CD4-positive, alpha-beta T cell treated with Interleukin-4 for 1 hour (primary cell): ENCODE data around the gene COL6A3.

Source experiments
- DNase-seq, 2 donors: peaks; one replicate each; pipeline ENCODE4 v3.0.0-alpha.2; 2020 to 2022

COL6A3 gene

DNA sequence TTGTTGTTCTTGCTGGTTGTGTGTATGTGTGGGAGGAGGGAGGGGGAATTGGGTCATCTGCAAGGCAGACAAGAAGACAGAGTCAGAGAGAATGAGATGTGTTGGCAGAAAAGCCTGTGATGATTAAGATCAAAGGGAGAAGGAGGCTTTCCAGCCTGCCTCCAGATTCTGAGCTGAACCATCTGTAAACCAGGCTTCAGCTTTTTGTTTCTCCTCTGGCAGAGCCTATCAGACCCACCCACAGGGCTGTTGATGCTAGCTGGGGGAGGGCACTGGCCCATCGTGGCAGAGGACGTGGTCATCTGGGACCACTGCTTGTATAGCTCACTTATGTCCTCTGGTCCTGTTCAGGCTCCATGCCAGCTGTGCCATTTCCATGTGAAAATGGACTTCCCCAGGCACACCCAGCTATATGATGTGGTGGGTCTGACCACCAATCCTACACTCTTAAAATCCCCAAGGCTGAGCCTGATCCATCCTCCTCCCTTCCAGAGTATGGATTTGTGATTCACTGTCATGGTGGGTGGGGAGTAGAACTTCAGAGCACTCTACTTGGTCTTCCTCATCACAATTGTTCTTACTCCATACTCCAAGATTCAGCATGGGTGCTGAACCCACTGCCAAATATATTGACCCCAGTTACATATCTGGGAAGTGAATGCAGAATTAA is 27.8 kb upstream of the COL6A3 start:
- DNase-seq = peak in 1 of 2 donors; percentile 15

DNA sequence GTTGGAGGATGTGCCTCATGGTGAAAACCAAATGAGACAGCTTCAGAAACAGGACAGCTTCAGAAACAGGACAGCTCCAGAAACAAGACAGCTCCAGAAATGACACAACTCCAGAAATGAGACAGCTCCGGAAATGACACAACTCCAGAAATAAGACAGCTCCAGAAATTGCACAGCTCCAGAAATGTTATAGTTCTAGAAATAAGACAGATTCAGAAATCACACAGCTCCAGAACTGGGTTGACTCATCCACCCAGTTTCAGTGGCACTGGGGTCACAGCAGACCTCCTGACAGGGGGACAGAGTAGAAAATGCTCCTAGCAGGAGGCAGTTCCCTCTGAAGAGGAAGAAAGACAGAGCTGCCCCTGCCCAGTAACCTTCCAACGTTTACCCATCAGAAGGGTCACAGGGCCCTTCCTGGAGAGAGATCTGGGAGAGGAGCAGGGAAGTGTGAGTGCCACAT is 26.9 kb upstream of the COL6A3 start:
- DNase-seq = no peak

DNA sequence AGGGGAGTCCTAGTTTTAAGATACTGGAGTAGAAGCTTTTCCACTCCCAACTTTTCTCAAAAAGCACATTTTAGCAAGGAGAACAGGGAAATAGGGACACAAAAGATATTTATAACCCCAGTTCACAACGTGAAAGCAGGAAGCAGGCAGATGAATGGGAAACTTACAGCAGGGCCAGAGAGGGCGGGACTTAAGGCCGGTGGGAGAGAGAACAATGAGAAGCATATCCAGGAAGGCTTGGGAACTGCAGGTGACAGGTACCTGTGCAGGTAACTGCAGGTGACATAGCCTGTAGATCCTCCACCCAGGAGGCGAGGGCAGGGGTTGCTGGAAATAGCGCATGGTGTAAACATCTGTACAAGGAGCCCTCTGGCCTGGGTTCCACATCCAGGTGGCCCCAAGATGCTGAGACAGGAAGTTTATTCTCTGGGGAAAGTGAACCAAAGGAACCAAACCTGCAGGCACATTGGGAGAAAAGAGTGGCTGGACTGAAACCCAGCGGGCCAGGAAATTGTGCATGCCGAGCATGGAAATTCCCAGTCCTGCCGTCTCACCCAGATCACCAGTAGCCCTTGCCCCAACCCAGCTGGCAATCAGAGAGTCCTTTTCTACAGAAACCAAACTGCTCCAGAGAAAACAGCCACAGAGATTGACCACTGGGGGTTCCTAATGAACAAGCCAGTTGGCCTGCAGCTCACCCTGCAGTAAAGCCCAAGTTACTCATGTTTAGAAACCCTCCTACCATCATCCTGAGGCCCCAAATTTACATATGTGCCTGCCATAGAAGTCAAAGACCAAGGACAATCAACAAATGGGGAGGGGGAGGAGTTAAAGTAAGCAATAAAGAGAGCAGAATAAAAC is 24.3 kb upstream of the COL6A3 start:
- no peak for DNase-seq

DNA sequence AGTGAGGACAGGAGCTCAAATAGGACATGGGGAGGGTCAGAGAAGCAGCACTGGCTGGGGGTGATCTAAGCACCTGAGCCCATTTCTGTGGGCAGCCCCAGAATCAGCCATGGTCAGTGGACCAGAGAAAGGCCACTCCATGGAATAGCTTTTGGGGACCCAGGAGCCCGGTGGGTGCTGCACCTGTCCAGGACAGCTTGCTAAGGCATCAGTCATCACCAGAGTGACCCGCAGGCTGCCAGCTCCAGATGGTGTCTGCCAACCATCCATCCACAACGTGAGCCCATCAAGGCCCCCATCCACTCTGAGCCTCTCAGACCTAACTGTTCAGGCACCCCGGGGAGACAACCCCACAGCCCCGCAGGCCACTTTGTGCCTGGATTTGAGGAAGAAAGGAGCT is 23.6 kb upstream of the COL6A3 start:
- DNase-seq = no peak

DNA sequence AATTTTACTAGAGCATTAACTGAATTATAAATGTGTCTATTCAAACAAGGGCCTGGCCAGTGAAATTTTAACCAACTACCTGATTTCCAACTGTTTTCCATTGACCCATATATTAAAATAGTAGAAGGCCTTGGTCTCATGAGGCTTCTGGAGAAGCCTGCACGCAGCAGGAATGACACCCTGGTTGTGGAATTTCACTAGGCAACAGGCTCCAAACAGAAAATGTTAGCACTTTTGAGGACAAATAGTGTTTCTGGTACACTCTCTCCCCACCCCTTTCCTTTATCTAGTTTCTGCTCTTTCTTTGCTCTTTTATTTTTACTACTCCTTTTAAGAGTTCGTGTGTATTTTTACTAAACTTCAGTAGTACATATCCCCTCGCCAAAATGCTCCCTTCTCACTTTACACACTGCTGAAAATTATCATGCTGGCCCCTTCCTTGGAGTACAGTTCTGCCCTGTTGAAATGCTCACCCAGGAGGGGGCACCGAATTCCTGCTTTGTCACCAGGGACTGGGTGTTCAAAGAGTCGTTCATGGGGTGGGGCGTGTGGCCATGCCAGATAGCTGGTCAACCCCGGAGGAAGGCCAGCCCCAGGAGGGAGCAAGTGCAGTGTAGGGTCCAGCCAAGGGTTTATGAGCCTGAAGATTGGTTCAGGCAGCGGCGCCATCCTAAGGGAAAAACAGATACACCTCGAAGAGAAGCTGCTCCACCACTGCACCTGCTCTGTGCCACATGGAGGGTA is 22.1 kb upstream of the COL6A3 start:
- DNase-seq = no peak

DNA sequence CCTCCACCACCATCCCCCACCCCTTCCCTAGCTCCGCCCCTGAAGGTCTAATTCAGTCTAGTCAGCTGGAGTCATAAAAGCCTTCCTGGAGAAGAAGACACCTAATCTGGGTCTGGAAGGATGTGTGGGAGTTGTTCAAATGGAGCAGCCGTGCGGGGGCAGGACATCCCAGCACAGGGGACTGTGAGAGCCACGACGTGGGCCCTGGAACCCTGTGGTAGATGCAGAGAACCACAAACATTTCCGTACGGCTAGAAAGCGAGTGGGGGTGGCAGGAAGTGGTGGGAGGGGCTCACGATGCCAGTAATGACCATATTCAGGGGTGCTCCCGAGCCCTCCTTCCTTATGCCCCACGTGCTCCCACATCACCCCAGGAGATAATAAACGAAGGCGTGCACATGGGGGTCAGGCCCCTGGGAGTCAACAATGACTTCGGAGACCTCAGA is 20.9 kb upstream of the COL6A3 start:
- DNase-seq = peak; percentile 58 to 74

DNA sequence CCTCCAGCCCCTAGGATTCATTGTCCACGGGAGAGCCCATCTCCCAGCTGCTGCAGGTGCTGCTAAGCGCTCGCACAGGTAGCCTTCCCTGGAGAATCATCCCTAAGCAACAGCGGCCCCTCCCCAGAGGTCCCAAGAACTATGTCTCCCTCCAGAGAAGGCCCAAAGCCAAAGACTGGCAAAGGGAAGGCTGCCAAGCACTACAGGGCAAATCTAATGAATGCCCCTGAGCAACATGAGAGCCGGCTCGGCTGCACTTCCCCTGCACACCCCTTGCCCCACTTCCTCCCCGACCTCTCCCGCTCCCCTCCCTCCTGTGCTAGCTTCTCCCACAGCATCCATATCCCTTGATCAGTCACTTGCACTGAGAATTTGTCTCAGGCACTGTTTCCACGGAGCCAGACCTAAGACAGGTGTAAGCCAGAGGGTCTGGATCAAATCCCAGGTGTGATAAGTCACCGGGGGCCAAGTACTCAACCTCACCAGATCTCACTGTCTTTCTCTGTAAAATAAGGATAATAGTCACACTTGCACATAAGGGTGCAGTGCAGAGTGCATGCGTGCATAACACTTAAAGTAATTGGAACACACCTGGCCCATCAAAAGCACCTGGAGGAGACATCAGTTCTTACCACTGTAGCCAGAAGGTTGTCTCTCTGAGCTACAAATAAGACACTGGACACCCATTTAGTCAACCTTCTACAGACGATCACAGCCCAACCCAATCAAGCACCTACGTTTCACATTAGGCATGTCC is 20.1 kb upstream of the COL6A3 start:
- DNase-seq = no peak

DNA sequence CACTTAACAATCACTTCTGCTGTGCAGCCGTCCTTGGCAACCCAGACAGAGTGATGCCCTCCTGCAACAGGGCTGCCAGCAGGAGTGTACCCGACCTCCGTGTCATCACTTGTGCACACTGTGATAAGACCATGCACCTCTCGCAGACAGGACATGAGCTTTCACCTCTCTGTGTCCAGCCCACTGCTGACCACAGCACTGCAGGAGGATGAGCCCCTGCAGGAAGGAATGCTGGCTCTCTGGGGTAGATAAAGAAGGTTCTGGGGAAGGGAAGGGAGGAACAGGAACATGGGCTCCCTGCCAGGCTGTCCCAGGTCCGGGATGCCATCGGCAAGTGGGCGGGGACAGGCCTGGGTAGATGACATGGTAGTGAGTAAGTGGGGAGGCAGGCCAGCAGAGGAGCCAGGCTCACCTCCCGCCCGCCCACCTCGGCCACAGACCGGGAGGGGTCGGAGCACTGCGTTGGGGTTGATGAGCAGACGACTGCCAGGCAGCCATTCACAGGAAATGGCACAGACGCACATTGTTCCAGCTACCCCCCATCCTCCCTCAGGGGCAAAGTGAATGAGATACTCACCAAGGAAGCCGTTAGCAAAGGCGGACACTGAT is 18.6 kb upstream of the COL6A3 start:
- peak; percentile 61 to 68 for DNase-seq

DNA sequence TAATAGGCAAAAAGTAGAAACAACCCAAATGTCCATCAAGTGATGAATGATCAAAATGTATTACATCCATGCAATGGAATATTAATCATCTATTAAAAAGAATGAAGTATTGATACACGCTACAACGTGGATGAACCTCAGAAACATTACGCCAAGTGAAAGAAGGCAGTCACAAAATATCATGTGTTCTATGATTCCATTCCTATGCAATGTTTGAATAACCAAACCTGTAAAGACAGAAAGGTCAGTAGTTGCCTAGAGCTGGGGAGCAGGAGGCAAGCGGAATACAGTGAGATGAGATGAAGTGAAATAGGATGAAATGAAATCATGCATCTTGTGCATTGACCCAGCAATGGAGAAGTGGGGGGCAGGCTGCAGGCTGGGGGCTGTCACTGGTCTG is 17.9 kb upstream of the COL6A3 start:
- DNase-seq = no peak

DNA sequence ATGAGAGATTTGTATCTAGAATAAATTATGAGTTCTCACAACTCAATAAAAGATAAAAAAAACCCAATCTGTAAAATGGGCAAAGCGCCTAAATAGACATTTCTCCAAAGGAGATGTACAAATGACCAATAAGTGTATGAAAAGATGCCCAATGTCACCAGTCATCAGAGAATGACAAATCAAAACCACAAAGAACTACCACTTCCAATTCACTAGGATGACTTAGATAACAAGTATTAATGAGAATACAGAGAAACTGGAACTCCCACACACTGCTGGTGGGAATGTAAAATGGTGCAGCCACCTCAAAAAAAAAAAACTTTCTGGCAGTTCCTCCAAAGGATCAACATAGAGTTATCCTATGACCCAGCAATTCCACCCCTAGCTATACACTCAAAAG is 17.4 kb upstream of the COL6A3 start:
- no peak for DNase-seq

DNA sequence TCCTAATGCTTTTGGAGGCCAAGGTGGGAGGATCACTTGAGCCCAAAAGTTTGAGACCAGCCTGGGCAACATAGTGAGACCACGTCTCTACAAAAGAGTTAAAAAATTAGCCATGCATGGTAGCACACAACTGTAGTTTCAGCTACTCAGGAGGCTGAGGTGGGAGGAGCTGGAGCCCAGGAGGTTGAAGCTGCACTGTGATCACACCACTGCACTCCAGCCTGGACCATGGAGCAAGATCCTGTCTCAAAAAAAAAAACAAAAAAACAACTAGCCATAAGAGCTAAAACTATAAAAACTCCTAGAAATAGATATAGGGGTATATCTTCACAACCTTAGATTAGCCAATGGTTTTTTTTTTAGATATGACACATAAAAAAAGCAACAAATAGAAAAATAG is 16.9 kb upstream of the COL6A3 start:
- DNase-seq = no peak

DNA sequence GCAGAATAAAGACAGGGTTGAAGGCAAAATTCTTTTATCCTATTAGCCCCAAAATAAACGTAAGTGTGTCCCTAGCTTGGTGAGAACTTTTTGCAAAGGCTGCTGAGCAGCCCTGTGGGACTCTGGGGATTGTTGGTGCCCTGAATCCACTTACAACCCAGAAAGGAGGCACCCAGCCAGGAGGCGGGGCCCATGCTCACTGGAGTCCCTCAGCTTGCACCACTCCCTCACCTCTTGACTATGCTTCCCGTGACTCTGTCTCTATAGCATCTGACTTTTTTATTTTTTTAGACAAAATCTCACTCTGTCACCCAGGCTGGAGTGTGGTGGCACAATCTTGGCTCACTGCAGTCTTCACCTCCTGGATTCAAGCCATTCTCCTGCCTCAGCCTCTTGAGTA is 15.8 kb upstream of the COL6A3 start:
- DNase-seq = no peak

DNA sequence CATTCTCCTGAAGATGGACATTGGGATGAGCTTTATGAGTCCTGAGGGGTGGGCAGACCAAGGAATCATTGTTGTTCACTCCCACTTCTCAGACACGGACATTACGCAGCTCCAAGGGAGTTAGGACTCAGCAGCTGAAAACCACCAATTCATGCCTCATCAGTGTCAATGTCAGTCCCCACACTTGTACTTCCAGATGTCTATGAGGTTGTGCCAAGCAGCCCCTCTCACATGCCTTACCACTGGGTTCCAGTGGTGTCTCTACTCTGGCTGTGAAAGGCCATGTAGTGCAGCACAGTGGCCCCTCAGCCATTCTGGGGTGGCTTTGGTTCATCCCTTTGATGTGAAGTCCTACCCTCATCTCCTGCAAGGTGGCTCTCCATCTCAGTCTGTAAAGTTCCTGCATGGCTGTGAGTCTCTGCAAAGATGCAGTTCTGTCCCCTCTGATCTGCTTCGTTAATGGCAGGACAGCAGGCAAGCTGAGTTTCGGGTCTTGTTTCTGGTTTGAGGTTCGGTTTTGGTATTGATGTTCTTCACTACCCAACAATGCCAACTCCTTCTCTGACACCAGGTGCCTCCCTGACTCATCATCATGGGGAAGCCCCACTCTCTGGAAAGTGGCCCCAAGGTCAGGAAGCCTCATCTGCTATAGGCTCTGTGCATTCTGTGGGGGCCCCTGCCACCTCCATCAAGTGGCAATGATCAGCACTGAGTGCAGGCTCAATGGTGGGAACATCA is 14.0 kb upstream of the COL6A3 start:
- DNase-seq = no peak

DNA sequence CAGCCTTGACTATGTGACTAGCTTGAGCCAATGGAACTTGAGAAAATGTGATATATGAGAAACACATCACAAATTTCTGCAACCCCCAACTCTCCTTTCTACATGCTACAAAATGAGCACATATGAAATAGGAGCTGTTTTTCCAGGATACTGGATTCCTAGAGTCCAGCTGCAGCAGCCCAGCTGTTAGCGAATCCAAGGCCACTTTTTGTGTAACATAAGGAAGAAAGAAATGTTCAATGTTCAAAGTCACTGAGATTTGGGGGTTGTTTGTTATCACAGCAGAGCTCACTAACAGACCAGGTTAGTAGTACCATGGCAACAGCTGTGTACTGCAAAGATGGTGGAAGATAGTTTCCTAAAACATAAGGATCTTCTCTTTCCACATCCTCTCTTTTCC is 12.6 kb upstream of the COL6A3 start:
- no peak for DNase-seq

DNA sequence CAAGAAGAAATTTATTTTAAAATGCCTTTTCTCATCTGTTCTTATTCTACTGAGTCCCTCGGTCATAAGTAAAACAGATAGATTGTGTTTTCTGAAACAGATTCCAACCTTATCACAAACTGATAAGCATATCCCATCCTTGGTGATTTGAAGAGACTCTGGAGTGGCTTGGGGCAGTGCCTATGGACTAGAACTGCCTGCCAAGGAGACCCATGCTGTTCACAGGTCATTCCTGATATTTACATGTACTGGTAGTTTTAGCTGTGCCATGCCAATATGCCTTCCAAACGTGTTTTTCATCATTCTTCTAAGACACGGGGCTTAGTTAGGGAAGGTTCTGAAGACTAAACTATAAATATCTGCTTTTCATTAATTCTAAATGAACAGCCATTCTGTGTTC is 11.4 kb upstream of the COL6A3 start:
- DNase-seq = no peak

DNA sequence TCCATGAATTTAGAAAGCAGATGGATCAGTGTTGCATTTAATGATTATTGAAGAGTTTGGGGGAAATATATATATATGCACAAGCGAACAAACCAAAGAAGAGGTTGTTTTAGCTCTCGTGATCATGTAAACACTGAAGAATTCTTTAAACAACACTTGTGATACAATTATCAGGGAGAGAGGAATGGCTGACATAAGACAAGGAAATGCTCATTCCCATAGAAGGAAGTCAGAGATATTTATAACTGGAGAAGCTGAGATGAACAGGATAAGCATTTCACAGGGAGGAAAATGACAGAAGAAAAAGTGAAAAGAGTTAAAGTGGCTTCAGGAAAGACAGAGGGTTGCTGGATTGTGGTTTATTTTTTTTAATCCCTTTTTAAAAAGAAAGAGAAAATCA is 10.6 kb upstream of the COL6A3 start:
- DNase-seq = no peak

DNA sequence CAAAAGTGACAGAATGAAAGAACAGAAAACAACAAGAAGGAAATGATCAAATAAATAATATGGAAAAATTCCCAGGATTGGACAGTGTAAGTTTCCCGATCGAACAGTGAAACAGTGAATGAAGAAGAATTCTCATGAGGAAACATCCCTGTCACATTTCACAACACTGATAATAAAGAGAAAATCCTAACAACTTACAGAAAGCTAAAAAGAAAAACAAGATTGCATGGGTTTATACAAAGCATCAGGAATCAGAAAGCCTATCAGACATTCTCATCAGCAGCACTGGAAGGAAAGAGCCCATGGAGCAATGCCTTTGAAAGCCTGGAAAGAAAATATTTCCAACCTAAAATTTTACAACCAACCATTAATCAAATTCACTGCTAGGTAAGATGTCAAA is 9.9 kb upstream of the COL6A3 start:
- no peak for DNase-seq

DNA sequence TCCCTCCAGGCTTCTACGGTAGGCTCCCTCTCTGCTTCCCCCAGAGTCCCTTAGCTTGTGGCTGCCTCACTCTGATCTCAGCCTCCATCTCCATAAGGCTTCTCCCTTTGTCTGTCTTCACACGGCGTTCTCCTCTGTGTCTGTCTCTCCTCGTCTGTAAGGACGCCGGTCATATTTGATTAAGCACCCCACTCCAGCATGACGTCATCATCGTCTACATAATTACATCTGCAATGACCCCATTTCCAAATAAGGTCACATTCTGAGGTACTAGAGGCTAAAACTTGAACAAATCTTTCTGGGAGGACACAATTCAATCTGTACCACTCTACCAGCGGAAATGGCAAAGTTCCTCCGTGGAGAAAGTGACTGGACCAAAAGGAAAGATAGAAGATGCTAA is 8.3 kb upstream of the COL6A3 start:
- no peak for DNase-seq

DNA sequence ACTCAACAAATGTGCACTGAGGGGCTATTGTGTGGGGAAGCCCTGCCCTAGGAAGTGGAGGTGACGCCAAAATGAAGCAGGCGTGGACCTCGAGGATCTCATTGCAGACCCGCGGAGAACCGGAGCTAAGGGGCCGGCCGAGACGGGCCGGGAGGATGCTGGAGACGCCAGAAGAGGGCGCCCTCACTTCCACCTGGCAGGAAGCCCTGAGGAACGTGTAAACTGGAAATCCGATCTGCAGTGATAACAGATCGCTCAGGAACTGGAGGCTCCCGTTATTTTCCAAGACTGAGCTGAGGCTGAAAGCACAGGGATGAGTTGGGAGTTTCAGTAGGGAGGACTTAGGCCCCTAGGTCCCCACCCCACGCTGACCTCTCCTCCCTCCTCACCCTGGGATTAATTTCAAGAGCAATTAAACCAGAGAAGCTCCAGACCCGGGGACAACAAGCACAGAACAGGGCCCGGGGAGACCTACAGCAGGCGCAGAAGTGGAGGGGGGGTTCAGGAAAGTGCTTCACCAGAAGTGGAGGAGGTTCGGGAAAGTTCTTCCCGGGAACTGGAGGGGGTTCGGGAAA is 7.7 kb upstream of the COL6A3 start:
- peak; percentile 75 to 81 for DNase-seq

DNA sequence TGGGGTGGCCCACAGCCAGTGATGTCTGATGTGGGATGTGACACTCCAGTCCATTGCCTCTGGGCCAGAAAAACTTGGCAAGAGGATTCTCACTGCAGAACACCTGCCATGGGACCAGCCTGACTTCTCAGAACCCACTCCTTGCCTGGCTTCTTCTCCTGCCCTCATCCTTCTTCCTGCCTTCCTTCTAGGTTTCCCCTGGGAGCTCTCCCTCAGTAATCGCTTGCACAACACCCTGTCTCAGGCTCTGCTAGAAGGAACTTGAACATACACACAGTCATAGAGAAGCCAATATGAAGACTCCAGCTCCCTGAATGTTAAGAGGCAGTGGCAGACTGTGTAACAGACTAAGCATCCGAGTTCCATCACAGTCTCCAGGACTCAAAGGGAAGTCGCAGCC is 4.3 kb upstream of the COL6A3 start:
- no peak for DNase-seq
